ENCODE data around the gene FANCI. TPM values are rescaled to one million over a fixed set of nuclear protein-coding genes. Genes with fewer than 3 reads are reported as not detected.

The FANCI gene
- total RNA-seq (10 to 100 TPM; 45.0 to 63.6 TPM), polyA plus RNA-seq (ENCODE audit: insufficient read depth, low read depth, low replicate concordance) (56.0 TPM)
- long read RNA-seq, donor 1, partial matches to known transcripts: 11 of 11 reads
- long read RNA-seq, donor 1, other reads (novel, unspliced or antisense): 0 of 11 reads
- long read RNA-seq, donor 2: 0 reads

DNA sequence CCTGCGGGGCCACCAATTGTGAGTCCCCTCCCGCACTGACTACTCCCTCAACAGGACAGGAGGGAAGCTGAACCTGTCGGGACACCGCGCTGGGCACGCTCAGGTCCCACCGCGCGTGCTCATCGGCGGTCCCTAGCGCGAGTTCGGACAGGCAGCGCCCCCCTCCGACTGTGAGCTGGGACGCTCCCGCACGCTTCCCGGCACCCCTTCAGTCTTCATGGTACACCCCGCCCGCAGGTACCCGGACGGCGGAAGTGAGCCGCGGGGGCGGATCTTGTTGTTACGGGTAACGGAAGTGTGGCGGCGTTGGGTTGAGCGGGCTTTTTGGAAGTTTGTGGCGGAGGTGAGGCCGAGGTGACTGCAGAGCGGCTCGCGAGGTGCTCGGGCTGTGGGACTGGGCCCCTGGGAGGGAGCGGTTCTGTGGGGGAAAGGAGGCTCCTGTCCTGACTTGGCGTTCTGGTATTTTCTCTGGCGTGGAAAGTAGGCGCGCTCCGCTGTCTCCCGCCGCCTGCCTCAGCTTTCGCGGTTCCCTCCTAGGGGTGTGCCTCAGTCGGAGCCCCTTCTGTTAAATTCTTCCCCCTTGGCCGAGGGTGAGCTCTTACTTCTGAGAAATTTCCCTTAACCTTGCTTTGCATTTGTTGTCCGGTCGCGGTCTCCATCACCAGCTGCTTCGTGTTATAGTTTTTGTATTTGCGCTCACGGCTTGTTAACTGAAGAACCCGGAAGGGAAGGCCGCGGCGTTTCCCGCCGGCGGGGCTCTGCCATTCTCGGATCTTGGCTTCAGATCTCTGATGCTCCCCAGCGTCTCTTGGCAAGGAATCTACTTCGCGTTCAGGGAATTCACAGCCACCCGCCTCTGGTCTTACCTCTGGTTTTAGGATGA, at the start of gene FANCI:
Gene FANCI, plus strand, starts transcription at position 289 of the 883 bp plus-strand sequence. CDS start 3,669 bp downstream, outside the sequence.
- TF ChIP-seq POLR2A (IDR thresholded peaks at IDR 0.05): no peak
- TF ChIP-seq, protein P1, sequence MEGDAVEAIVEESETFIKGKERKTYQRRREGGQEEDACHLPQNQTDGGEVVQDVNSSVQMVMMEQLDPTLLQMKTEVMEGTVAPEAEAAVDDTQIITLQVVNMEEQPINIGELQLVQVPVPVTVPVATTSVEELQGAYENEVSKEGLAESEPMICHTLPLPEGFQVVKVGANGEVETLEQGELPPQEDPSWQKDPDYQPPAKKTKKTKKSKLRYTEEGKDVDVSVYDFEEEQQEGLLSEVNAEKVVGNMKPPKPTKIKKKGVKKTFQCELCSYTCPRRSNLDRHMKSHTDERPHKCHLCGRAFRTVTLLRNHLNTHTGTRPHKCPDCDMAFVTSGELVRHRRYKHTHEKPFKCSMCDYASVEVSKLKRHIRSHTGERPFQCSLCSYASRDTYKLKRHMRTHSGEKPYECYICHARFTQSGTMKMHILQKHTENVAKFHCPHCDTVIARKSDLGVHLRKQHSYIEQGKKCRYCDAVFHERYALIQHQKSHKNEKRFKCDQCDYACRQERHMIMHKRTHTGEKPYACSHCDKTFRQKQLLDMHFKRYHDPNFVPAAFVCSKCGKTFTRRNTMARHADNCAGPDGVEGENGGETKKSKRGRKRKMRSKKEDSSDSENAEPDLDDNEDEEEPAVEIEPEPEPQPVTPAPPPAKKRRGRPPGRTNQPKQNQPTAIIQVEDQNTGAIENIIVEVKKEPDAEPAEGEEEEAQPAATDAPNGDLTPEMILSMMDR (IDR thresholded peaks at IDR 0.05): peak; percentile 44 to 64 (median 61)
- H3K4me3 ChIP-seq: peak within 1 kb of the TSS; percentile 67 to 72
- no peaks in the 10 kb centered on the region for H3K36me3 ChIP-seq (ENCODE audit: low read depth, missing control alignments)
- peak; percentile 98 for DNase-seq
- H3K27me3 ChIP-seq: no peaks in the 10 kb centered on the region
- no peaks in the 10 kb centered on the region for H3K9me3 ChIP-seq
- intact Hi-C loops (cut with DNase I; ENCODE audit: low total_unique reads): no loop called here
- WGBS, 2 donors: 0% methylated on average over 27 to 69 of the region's 69 CpGs
- peak within 1 kb of the TSS in 1 of 2 donors; percentile 32 for H3K27ac ChIP-seq
- peaks cover 4% of the 10 kb centered on the region for H3K4me1 ChIP-seq

GRCh38 chr15:89194608-89195007, 49.2 kb upstream of the FANCI start:
- TF ChIP-seq, protein P1 (IDR thresholded peaks at IDR 0.05): no peak
- no peak for TF ChIP-seq POLR2A (IDR thresholded peaks at IDR 0.05)
- intact Hi-C loops (cut with DNase I; ENCODE audit: low total_unique reads): no loop called here
- Histone ChIP-seq H3K27me3 (no peaks in the 10 kb centered on the region), H3K4me1 (no peaks in the 10 kb centered on the region), H3K9me3 (no peaks in the 10 kb centered on the region), H3K27ac (no peak overlapping the region), H3K4me3 (no peak overlapping the region), H3K36me3 (ENCODE audit: low read depth, missing control alignments) (peaks cover 3% of the 10 kb centered on the region)
- no peak for DNase-seq
- WGBS, 2 donors: 77 to 92% methylated on average over 4 of the region's 4 CpGs

GRCh38 chr15:89195836-89196235, 47.9 kb upstream of the FANCI start:
- 69 to 73% methylated on average over 8 of the region's 8 CpGs for WGBS, 2 donors
- Histone ChIP-seq H3K36me3 (ENCODE audit: low read depth, missing control alignments) (peaks cover 3% of the 10 kb centered on the region), H3K27ac (no peak overlapping the region)

DNA sequence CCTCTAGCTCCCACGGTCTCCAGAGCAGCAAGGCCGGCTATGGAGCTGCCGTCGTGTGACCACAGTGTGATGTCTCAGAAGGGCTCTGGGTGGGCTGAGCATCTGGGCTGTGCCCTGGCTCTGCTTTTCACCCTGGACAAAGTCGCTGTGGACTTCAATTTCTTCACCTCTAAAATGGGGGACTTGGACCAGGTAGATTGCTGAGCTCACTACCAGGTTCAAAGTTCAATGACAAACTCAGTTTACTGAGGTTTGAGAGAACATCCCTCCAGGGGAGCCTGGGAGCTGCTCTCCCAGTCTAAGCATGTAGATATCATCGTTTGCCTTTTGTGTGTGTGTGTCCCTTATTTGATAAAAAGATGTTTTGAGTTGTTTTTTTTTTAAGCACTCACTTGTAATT, 47.5 kb upstream of the FANCI start:
- Histone ChIP-seq H3K36me3 (ENCODE audit: low read depth, missing control alignments) (peaks cover 3% of the 10 kb centered on the region), H3K27me3 (no peaks in the 10 kb centered on the region), H3K9me3 (no peaks in the 10 kb centered on the region), H3K4me1 (no peaks in the 10 kb centered on the region), H3K4me3 (no peak overlapping the region), H3K27ac (no peak overlapping the region)
- no peak for DNase-seq
- WGBS, 2 donors: 76 to 84% methylated on average over 4 to 6 of the region's 6 CpGs
- TF ChIP-seq, protein P1 (IDR thresholded peaks at IDR 0.05): no peak
- no peak for TF ChIP-seq POLR2A (IDR thresholded peaks at IDR 0.05)
- intact Hi-C loops (cut with DNase I; ENCODE audit: low total_unique reads): no loop called here

More at GRCh38 chr15:89195836-89196235, 47.9 kb upstream of the FANCI start:
- DNase-seq: no peak
- Histone ChIP-seq H3K9me3 (no peaks in the 10 kb centered on the region), H3K4me1 (no peaks in the 10 kb centered on the region), H3K27me3 (no peaks in the 10 kb centered on the region), H3K4me3 (no peak overlapping the region)
- intact Hi-C loops (cut with DNase I; ENCODE audit: low total_unique reads): no loop called here
- TF ChIP-seq, protein P1 (IDR thresholded peaks at IDR 0.05): no peak
- TF ChIP-seq POLR2A (IDR thresholded peaks at IDR 0.05): no peak
